ENCODE measurements around the gene SLC25A28.

The SLC25A28 gene

DNA sequence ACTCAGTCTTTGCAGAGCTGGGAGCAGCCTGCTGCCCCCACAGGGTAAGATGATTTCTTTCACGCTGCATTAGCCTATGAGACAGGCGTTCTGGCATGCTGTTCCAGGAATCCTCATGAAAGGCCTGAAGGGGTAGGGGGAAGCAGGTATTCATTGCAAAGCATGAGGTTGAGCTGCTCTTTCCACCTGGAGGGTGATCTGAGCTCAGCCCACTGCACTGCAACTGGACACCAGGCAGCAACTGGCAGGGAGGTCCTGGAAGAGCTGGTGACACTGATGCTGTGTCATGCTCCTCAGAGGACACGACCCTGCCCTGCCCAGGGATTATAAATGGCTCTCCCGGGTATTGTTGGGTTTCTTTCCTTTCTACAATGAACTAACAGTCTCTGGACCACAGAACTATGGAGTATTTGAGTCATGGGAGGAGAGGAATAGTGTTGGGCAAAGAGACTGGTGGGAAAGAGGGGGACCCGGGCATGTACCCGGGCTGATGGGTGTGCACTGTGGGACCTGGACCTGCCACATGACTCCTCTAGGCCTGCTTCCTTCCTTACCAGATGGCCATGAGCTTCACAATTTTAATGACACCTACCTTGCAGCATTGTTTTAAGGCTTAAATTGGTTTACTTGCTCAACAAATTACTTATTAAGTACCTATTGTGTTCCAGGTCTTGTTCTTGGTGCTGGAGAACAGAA lies 24.3 kb downstream of the SLC25A28 start:
- TF ChIP-seq, protein P1, sequence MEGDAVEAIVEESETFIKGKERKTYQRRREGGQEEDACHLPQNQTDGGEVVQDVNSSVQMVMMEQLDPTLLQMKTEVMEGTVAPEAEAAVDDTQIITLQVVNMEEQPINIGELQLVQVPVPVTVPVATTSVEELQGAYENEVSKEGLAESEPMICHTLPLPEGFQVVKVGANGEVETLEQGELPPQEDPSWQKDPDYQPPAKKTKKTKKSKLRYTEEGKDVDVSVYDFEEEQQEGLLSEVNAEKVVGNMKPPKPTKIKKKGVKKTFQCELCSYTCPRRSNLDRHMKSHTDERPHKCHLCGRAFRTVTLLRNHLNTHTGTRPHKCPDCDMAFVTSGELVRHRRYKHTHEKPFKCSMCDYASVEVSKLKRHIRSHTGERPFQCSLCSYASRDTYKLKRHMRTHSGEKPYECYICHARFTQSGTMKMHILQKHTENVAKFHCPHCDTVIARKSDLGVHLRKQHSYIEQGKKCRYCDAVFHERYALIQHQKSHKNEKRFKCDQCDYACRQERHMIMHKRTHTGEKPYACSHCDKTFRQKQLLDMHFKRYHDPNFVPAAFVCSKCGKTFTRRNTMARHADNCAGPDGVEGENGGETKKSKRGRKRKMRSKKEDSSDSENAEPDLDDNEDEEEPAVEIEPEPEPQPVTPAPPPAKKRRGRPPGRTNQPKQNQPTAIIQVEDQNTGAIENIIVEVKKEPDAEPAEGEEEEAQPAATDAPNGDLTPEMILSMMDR (IDR thresholded peaks at IDR 0.05; ENCODE audit: control extremely low read depth, extremely low read depth, low read depth, missing control alignments) = no peak
- DNase-seq (ENCODE audit: extremely low spot score) = no peak
- CTCF ChIA-PET = interaction anchor here (1.0 to 1.6 kb wide), 2 partner anchors 16 to 35 kb away, joined by 3 to 4 read pairs; no protein-coding TSS in a partner anchor
- POLR2A ChIA-PET = no interaction called here

DNA sequence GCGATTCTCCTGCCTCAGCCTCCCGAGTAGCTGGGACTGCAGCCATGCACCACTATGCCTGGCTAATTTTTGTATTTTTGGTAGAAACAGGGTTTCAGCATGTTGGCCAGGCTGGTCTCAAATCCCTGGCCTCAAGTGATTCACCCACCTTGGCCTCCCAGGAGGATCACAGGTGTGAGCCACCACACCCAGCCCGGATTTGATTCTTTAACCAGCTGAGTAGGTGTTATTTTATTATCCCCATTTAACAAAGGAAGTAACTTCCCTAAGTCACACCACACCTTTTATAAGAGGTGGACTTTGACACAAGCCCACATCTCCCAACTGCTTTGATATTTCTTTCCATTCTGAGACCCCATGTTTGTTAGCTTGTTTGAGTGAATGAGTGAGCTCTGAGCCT lies 25.0 kb downstream of the SLC25A28 start:
- DNase-seq (ENCODE audit: extremely low spot score) = no peak
- ChIA-PET CTCF (interaction anchor here (1.0 kb wide), 1 partner anchor 15 kb away, joined by 3 read pairs; no protein-coding TSS in a partner anchor), POLR2A (no interaction called here)
- TF ChIP-seq, protein P1 (IDR thresholded peaks at IDR 0.05; ENCODE audit: control extremely low read depth, extremely low read depth, low read depth, missing control alignments) = no peak

- ChIA-PET POLR2A (no interaction called here), CTCF (no interaction called here)
- TF ChIP-seq, protein P1 (IDR thresholded peaks at IDR 0.05; ENCODE audit: control extremely low read depth, extremely low read depth, low read depth, missing control alignments) = no peak
- no peak for DNase-seq (ENCODE audit: extremely low spot score)
Measured at GRCh38 chr10:99593312-99593711, 26.9 kb downstream of the SLC25A28 start.

- DNase-seq (ENCODE audit: extremely low spot score) = no peak
- POLR2A ChIA-PET = no interaction called here
- TF ChIP-seq, protein P1 (IDR thresholded peaks at IDR 0.05; ENCODE audit: control extremely low read depth, extremely low read depth, low read depth, missing control alignments) = no peak
- CTCF ChIA-PET = interaction anchor here (1.0 to 1.5 kb wide), 2 partner anchors 24 to 30 kb away, joined by 3 read pairs; no protein-coding TSS in a partner anchor
Measured at GRCh38 chr10:99590799-99591198, 29.4 kb downstream of the SLC25A28 start.

- CTCF ChIA-PET = interaction anchor here (1.6 kb wide), 1 partner anchor 25 kb away, joined by 3 read pairs; no protein-coding TSS in a partner anchor
- no peak for DNase-seq (ENCODE audit: extremely low spot score)
- TF ChIP-seq, protein P1 (IDR thresholded peaks at IDR 0.05; ENCODE audit: control extremely low read depth, extremely low read depth, low read depth, missing control alignments) = no peak
- POLR2A ChIA-PET = no interaction called here
Measured at GRCh38 chr10:99583687-99584086, 36.6 kb downstream of the SLC25A28 start.

DNA sequence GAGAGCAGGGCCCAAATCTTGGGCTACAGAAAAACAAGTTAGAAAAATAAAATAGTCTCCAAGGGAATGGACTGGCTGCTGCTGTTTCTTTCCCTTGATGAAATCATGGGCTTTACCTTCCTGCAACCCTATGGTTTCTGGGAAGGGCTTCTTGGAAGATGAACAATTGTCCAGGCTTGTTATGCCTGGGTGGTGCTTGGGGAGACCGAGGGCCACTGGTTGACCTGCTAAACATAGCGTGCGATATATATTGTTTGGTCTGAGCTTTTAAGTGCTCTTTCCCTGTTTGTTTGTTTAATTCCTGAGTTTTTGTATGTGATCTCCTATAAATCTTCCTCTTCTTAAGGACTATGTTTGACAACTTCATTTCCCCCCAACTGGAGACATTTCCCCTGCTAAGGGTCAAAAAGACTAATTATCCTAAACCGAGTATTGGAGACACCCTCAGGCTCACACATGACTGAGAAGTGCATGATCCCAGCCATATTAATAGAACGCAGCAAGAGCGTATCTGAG lies 37.9 kb downstream of the SLC25A28 start:
- ChIA-PET CTCF (no interaction called here), POLR2A (no interaction called here)
- TF ChIP-seq, protein P1 (IDR thresholded peaks at IDR 0.05; ENCODE audit: control extremely low read depth, extremely low read depth, low read depth, missing control alignments) = no peak
- no peak for DNase-seq (ENCODE audit: extremely low spot score)

All from GM10248 (cell line).